HG03558 (cell line): ENCODE results near the gene RIN1.

Experiments
- ATAC-seq: cut with Tn5 transposase; IDR thresholded peaks from one replicate; pipeline ENCODE4 v1.9.1; 2021; ENCODE audit warnings: moderate number of reproducible peaks; ENCODE audit not compliant: unreplicated experiment; ENCODE audit errors: extremely low read depth

Gene RIN1

GRCh38 chr11:66285250-66285947, 50.8 kb downstream of the RIN1 start:
- no peak for ATAC-seq

- ATAC-seq, result no peak
These were observed 51.6 kb downstream of the RIN1 start for GRCh38 chr11:66284526-66285078.

- ATAC-seq, result no peak
These were observed 52.7 kb downstream of the RIN1 start for GRCh38 chr11:66283461-66284105.

GRCh38 chr11:66282468-66283455, 53.5 kb downstream of the RIN1 start:
- peak; percentile 61 for ATAC-seq
